HepG2 (cell line): Measurements from ENCODE around the gene NLRC5. TPM values are rescaled to one million over a fixed set of nuclear protein-coding genes. Genes with fewer than 3 reads are reported as not detected.
A peak's percentile ranks its signal among the peaks of the same experiment; 100 is the strongest.

Experiments
- ATAC-seq: fragments of 200-7000 bp; cut with Tn5 transposase; 3 replicates; pipeline ENCODE4 v1.9.1; 2020; ENCODE audit warnings: mild to moderate bottlenecking, moderate library complexity
- BruUV-seq: library from RNA; stranded (reverse); fragments of 400-500 nt; replicated peaks from 2 replicates; lab custom pipeline; 2021; lab: Mats Ljungman, UMichigan
- CTCF ChIA-PET: fragments of 300-600 bp; formaldehyde crosslinking; extraction: SDS; loops from one replicate; lab custom pipeline; 2021; ENCODE audit warnings: low total read pairs, inconsistent platforms, low intra/inter-chr PET ratio; lab: Yijun Ruan, JAX
- POLR2A ChIA-PET: fragments of 350-600 bp; sonication (Branson Sonifier 250); formaldehyde crosslinking; loops from one replicate; lab custom pipeline; 2020; ENCODE audit warnings: antibody characterized with exemption, inconsistent platforms; lab: Yijun Ruan, JAX
- DNase-seq: peaks from one replicate; pipeline ENCODE4 v3.0.0-alpha.2; 2015; ENCODE audit warnings: low spot score
- FAIRE-seq: peaks from 3 replicates; lab custom pipeline; 2011; peaks lifted over from hg19 to GRCh38; lab: Jason Lieb, UNC
- H2AFZ ChIP-seq: one replicate; pipeline ENCODE4 v1.6.1; 2011; ENCODE audit warnings: low read length, inconsistent platforms
- H3K27ac ChIP-seq: fragments of 300-600 bp; 3 replicates; pipeline ENCODE4 v1.8.0; 2011; ENCODE audit warnings: mixed run types, mild to moderate bottlenecking, mixed read lengths, low read length, inconsistent platforms; ENCODE audit not compliant: insufficient read depth; ENCODE audit errors: extremely low read length
- H3K27me3 ChIP-seq, 2 experiments: fragments of 200-600 bp in 1 of 2; 2 replicates in 1 of 2; 3 replicates in 1 of 2; pipeline versions ENCODE4 v1.6.0 to v1.8.0; 2011; ENCODE audit warnings: low read length in 2 of 2, mild to moderate bottlenecking in 2 of 2, moderate library complexity in 2 of 2, inconsistent platforms in 1 of 2; ENCODE audit not compliant: insufficient read depth in 2 of 2, control insufficient read depth in 1 of 2
- H3K36me3 ChIP-seq, 2 experiments: fragments of 200-600 bp in 1 of 2; replicated peaks in 1 of 2; 2 replicates in 1 of 2; 3 replicates in 1 of 2; pipeline versions ENCODE4 v1.5.1 to v1.8.0; 2011; ENCODE audit warnings: low read length in 2 of 2, inconsistent platforms in 1 of 2; ENCODE audit not compliant: insufficient read depth in 2 of 2, control insufficient read depth in 1 of 2
- H3K4me1 ChIP-seq: 2 replicates; pipeline ENCODE4 v1.5.1; 2012; ENCODE audit warnings: low read length, inconsistent platforms; ENCODE audit not compliant: insufficient read depth
- H3K4me2 ChIP-seq: 2 replicates; pipeline ENCODE4 v1.6.0; 2011; ENCODE audit warnings: low read depth, low read length, inconsistent platforms
- H3K4me3 ChIP-seq, 3 experiments: fragments of 200-600 bp in 1 of 3; sonication (generic), shearing (Covaris generic) in 1 of 3; replicated peaks in 1 of 3; 2 replicates each; pipeline ENCODE4 v1.5.1; 2011 to 2016; ENCODE audit warnings: low read length in 3 of 3, inconsistent platforms in 2 of 3, low read depth in 2 of 3, mild to moderate bottlenecking in 2 of 3, control low read depth in 1 of 3, mixed read lengths in 1 of 3; ENCODE audit not compliant: insufficient read depth in 1 of 3
- H3K79me2 ChIP-seq: one replicate; pipeline ENCODE4 v1.6.1; 2011; ENCODE audit warnings: low read length, inconsistent platforms; ENCODE audit not compliant: insufficient read depth
- H3K9ac ChIP-seq: 2 replicates; pipeline ENCODE4 v1.6.0; 2011; ENCODE audit warnings: mild to moderate bottlenecking, low read depth, low read length, inconsistent platforms; ENCODE audit not compliant: insufficient read depth
- H3K9me3 ChIP-seq: 2 replicates; pipeline ENCODE4 v1.5.1; 2012; ENCODE audit warnings: mild to moderate bottlenecking, low read length
- H4K20me1 ChIP-seq: 2 replicates; pipeline ENCODE4 v1.6.0; 2011; ENCODE audit warnings: inconsistent platforms, mild to moderate bottlenecking, low read length, moderate library complexity; ENCODE audit not compliant: insufficient read depth
- ASH2L ChIP-seq: fragments of 300-600, 200-600 bp; sonication (generic); IDR thresholded peaks from 2 replicates; pipeline ENCODE4 v1.7.0; 2017; ENCODE audit warnings: low read depth, mild to moderate bottlenecking, moderate library complexity, mixed read lengths, low read length; ENCODE audit not compliant: insufficient read length
- BRD4 ChIP-seq: sonication (generic); formaldehyde crosslinking; IDR thresholded peaks from 2 replicates; pipeline ENCODE4 v1.4.0; 2020; ENCODE audit warnings: missing genetic modification reagents
- JUNB ChIP-seq: sonication (generic); formaldehyde crosslinking; IDR thresholded peaks from 2 replicates; pipeline ENCODE4 v1.8.0; 2022; ENCODE audit warnings: missing genetic modification reagents, mild to moderate bottlenecking, borderline replicate concordance
- KMT2A ChIP-seq: sonication (generic); formaldehyde crosslinking; IDR thresholded peaks from 2 replicates; pipeline ENCODE4 v1.4.0; 2020; ENCODE audit warnings: missing genetic modification reagents
- MIER2 ChIP-seq: IDR thresholded peaks from 2 replicates; pipeline ENCODE4 v1.6.1; 2016; ENCODE audit warnings: missing biosample characterization, missing genetic modification reagents
- NFATC3 ChIP-seq: sonication (generic); formaldehyde crosslinking; IDR thresholded peaks from 2 replicates; pipeline ENCODE4 v1.5.1; 2020; ENCODE audit warnings: mild to moderate bottlenecking, missing genetic modification reagents
- RFXAP ChIP-seq: sonication (generic); formaldehyde crosslinking; IDR thresholded peaks from 2 replicates; pipeline ENCODE4 v1.4.0; 2020; ENCODE audit warnings: missing genetic modification reagents, borderline replicate concordance
- SRY ChIP-seq: sonication (generic); formaldehyde crosslinking; IDR thresholded peaks from 2 replicates; pipeline ENCODE4 v1.8.0; 2022; ENCODE audit warnings: mild to moderate bottlenecking, missing genetic modification reagents
- ZMYM3 ChIP-seq: sonication (generic); formaldehyde crosslinking; IDR thresholded peaks from 2 replicates; pipeline ENCODE4 v1.5.1; 2020; ENCODE audit warnings: mild to moderate bottlenecking, missing genetic modification reagents
- ZNF225 ChIP-seq: sonication (generic); formaldehyde crosslinking; IDR thresholded peaks from 2 replicates; pipeline ENCODE4 v1.4.0; 2020; ENCODE audit warnings: mild to moderate bottlenecking, missing genetic modification reagents
- ZNF230 ChIP-seq: sonication (generic); formaldehyde crosslinking; IDR thresholded peaks from 2 replicates; pipeline ENCODE4 v1.4.0; 2020; ENCODE audit warnings: mild to moderate bottlenecking, missing genetic modification reagents
- ZNF326 ChIP-seq: sonication (generic); formaldehyde crosslinking; IDR thresholded peaks from 2 replicates; pipeline ENCODE4 v1.4.0; 2020; ENCODE audit warnings: missing genetic modification reagents, borderline replicate concordance
- ZNF564 ChIP-seq: sonication (generic); formaldehyde crosslinking; IDR thresholded peaks from 2 replicates; pipeline ENCODE4 v1.8.1; 2023; ENCODE audit warnings: mild to moderate bottlenecking, missing genetic modification reagents
- ZNF614 ChIP-seq: IDR thresholded peaks from 2 replicates; pipeline ENCODE4 v1.6.1; 2018; ENCODE audit warnings: missing biosample characterization, missing genetic modification reagents, inconsistent platforms, borderline replicate concordance
- ZNF768 ChIP-seq: sonication (generic); formaldehyde crosslinking; IDR thresholded peaks from 2 replicates; pipeline ENCODE4 v1.4.0; 2020; ENCODE audit warnings: missing genetic modification reagents
- WGBS: methylation state at CpG from one replicate; pipeline ENCODE4 v1.1.6; 2017; ENCODE audit warnings: low lambda C conversion rate; 5-methylcytosine and 5-hydroxymethylcytosine counted together
- in situ Hi-C: cut with HindIII; loops from 2 replicates; pipeline ENCODE4 v1.10.0; 2017; ENCODE audit warnings: low pct_unique_long_range_greater_than_20kb; ENCODE audit not compliant: extremely low pct_ligation_motif_present
- intact Hi-C: fragments of 100-400 bp; cut with micrococcal nuclease; formaldehyde crosslinking; loops from one replicate; pipeline ENCODE4 v1.10.0; 2022; ENCODE audit not compliant: unreplicated experiment
- polyA plus RNA-seq, 8 experiments: library from polyadenylated mRNA; depleted of rRNA in 3 of 8; stranded (reverse) in 7 of 8; unstranded in 1 of 8; fragments of >200 nt; fragmentation: Illumina TruSeq in 4 of 8; extraction: Trizol in 4 of 8; gene quantifications; 2 replicates each; pipeline versions ENCODE4 v1.2.1 to v1.2.3, GENCODE V29; 2011 to 2016; ENCODE audit warnings: low read depth in 4 of 8, missing spikeins in 1 of 8, mixed read lengths in 1 of 8; ENCODE audit not compliant: insufficient read depth in 1 of 8
- total RNA-seq, 5 experiments: library from RNA; depleted of rRNA; stranded (reverse); fragments of >200 nt; fragmentation: Illumina TruSeq; extraction: Trizol; gene quantifications; 2 replicates each; pipeline ENCODE4 v1.2.3, GENCODE V29; 2016; ENCODE audit warnings: low read depth in 1 of 5
- TF ChIP-seq, protein P1 (sequence below): sonication (generic); formaldehyde crosslinking; conservative IDR thresholded peaks from 2 replicates; pipeline ENCODE4 v1.4.0; 2020; ENCODE audit warnings: mild to moderate bottlenecking, missing genetic modification reagents, moderate library complexity

NLRC5 gene
- total and polyA plus RNA-seq, 2 of the 13 experiments (the other 11 are each of a cell fraction or from before 2014, with no cell fraction given), result 6.3 to 12.7 TPM

DNA sequence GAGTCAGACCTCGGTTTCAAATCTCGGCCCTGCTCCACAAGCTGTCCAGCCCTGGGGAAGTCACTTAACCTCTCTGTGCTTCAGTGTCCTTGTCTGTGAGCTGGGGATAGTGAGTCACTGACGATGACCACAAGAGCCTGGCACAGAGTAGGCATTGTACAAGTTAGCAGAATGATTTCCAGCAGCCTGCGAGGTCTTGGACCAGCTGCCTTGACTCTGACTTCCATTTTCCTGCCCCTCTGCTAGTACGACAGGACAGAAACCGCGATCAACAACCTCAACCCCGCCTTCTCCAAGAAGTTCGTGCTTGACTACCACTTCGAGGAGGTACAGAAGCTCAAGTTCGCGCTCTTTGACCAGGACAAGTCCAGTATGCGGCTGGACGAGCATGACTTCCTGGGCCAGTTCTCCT is 123.7 kb downstream of the NLRC5 start:
- POLR2A ChIA-PET, result no interaction called here
- ATAC-seq, result no peak
- in situ Hi-C loops, result no loop called here

GRCh38 chr16:57113664-57114063 is 124.3 kb downstream of the NLRC5 start:
- no peak for FAIRE-seq
- ChIA-PET POLR2A (no interaction called here), CTCF (no interaction called here)
- H4K20me1 ChIP-seq, result no peaks in the 10 kb centered on the region
- H3K4me1 ChIP-seq, result no peaks in the 10 kb centered on the region
- no peak for ATAC-seq
- H2AFZ ChIP-seq, result no peak overlapping the region
- 61% methylated on average over 5 of the region's 5 CpGs for WGBS
- no peak overlapping the region for H3K4me3 ChIP-seq
- H3K9ac ChIP-seq, result no peak overlapping the region
- BruUV-seq, result no TSS peak
- in situ Hi-C loops, result no loop called here
- no peaks in the 10 kb centered on the region for H3K9me3 ChIP-seq
- no peaks in the 10 kb centered on the region for H3K79me2 ChIP-seq
- H3K36me3 ChIP-seq, result no peaks in the 10 kb centered on the region
- no peak overlapping the region for H3K4me2 ChIP-seq
- intact Hi-C loops, result no loop called here
- no peak overlapping the region for H3K27ac ChIP-seq
- no peak for DNase-seq
- no peaks in the 10 kb centered on the region; a peak in 1 of 5 replicates for H3K27me3 ChIP-seq
- TF ChIP-seq RFXAP (CRISPR knock-in tag), result no peak
- peak; percentile 62; the same call in 1 of the 2 replicates for TF ChIP-seq ZMYM3 (CRISPR knock-in tag)
- no peak for TF ChIP-seq ZNF564
- peak; percentile 95 for TF ChIP-seq ZNF768 (CRISPR knock-in tag)
- TF ChIP-seq SRY (CRISPR knock-in tag), result peak; percentile 3; the same call in 1 of the 2 replicates
- no peak for TF ChIP-seq ZNF230 (CRISPR knock-in tag)
- TF ChIP-seq, protein P1, sequence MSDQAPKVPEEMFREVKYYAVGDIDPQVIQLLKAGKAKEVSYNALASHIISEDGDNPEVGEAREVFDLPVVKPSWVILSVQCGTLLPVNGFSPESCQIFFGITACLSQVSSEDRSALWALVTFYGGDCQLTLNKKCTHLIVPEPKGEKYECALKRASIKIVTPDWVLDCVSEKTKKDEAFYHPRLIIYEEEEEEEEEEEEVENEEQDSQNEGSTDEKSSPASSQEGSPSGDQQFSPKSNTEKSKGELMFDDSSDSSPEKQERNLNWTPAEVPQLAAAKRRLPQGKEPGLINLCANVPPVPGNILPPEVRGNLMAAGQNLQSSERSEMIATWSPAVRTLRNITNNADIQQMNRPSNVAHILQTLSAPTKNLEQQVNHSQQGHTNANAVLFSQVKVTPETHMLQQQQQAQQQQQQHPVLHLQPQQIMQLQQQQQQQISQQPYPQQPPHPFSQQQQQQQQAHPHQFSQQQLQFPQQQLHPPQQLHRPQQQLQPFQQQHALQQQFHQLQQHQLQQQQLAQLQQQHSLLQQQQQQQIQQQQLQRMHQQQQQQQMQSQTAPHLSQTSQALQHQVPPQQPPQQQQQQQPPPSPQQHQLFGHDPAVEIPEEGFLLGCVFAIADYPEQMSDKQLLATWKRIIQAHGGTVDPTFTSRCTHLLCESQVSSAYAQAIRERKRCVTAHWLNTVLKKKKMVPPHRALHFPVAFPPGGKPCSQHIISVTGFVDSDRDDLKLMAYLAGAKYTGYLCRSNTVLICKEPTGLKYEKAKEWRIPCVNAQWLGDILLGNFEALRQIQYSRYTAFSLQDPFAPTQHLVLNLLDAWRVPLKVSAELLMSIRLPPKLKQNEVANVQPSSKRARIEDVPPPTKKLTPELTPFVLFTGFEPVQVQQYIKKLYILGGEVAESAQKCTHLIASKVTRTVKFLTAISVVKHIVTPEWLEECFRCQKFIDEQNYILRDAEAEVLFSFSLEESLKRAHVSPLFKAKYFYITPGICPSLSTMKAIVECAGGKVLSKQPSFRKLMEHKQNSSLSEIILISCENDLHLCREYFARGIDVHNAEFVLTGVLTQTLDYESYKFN (CRISPR knock-in tag), result no peak
- no peak for TF ChIP-seq MIER2 (CRISPR knock-in tag)

More for the DNA sequence above, 123.7 kb downstream of the NLRC5 start:
- CTCF ChIA-PET, result no interaction called here
- Histone ChIP-seq H3K9ac (no peak overlapping the region), H3K79me2 (no peaks in the 10 kb centered on the region), H3K4me3 (no peak overlapping the region), H3K4me1 (no peaks in the 10 kb centered on the region), H2AFZ (no peak overlapping the region), H3K9me3 (no peaks in the 10 kb centered on the region), H4K20me1 (no peaks in the 10 kb centered on the region), H3K27me3 (no peaks in the 10 kb centered on the region; a peak in 1 of 5 replicates), H3K27ac (no peak overlapping the region), H3K36me3 (no peaks in the 10 kb centered on the region), H3K4me2 (no peak overlapping the region)
- intact Hi-C loops, result no loop called here
- BruUV-seq, result no TSS peak
- DNase-seq (no peak), FAIRE-seq (no peak)
- WGBS, result 86% methylated on average over 14 of the region's 14 CpGs
- TF ChIP-seq ASH2L (no peak), KMT2A (no peak), ZNF768 (CRISPR knock-in tag) (peak; percentile 92), ZNF326 (CRISPR knock-in tag) (no peak), NFATC3 (CRISPR knock-in tag) (no peak), ZNF614 (CRISPR knock-in tag) (no peak), JUNB (CRISPR knock-in tag) (no peak), BRD4 (CRISPR knock-in tag) (0 out of 2 replicates have a peak, but pooled peaks have one; percentile 44), ZNF225 (CRISPR knock-in tag) (no peak)
